NCI-H1105 (cell line): ENCODE data around the gene TSPO2.
"Not testable (repeated sequence)": the region's sequence is repeated elsewhere in the genome, so short reads cannot be mapped to it uniquely, and the experiment has no call there.

Experiments used
- DNase-seq: peaks from one replicate; lab custom pipeline; 2025; lab: John Stamatoyannopoulos, UW

Gene TSPO2, protein sequence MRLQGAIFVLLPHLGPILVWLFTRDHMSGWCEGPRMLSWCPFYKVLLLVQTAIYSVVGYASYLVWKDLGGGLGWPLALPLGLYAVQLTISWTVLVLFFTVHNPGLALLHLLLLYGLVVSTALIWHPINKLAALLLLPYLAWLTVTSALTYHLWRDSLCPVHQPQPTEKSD

DNA sequence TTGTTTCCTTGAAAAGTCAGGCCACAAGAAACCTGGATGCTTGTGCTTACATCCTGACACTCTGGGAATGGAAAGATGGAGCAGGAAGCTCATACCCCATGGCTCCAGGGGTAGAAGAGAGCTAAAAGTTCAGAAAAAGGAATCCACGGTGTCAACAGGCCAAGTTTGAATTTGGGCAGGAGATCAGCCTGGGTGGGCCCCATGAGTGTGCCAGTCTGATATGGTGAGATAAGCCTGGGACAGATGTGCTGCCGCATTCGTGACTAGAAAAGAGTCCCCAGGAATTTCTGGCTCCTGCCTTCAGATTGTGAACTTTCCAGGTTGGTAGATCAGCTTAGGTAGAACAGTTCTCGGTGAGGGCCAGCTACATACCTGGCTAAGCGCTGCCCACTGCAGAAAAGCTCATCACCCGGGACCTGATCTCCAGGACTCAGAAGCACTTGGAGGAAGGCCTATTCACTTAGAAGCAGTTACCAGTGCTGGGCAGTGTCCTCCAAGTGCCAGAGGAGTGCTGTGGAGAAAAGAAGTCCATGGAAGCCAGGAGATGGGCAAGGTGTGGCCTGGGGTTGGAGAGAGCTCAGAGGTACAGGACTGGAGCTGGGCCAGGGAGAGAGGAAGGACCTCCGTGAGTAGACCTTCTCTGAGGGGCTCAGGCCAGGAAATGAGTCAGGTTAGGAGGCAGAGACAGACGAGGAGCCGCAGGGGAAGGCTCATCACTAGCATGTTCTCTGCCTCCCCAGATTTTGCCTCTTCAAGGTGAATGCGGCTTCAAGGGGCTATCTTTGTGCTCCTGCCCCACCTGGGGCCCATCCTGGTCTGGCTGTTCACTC, at the start of gene TSPO2:
Gene TSPO2, plus strand, starts transcription at position 242 of the 830 bp plus-strand sequence. Its CDS starts 519 bp downstream, at position 761.
- no peak for DNase-seq

DNA sequence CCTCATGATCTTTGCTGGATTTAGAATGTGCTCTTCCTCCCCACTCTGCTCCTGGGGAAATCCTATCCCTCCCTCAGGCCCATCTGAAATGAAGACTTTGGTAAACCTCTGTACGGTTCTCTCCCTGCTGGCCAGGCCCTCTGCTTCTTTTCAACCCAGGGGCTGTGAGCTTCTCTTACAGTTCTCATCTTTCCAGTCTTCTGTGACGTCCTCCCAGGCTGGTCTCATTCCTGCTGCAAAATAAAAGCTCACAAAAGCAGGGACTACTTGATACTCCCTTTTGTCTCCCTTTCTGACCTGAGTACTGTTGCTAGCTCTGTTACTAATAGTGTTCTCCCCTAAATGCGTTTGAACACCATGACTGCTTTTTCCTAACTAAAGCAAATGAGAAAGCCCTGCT, 49.5 kb upstream of the TSPO2 start:
- DNase-seq: no peak

DNA sequence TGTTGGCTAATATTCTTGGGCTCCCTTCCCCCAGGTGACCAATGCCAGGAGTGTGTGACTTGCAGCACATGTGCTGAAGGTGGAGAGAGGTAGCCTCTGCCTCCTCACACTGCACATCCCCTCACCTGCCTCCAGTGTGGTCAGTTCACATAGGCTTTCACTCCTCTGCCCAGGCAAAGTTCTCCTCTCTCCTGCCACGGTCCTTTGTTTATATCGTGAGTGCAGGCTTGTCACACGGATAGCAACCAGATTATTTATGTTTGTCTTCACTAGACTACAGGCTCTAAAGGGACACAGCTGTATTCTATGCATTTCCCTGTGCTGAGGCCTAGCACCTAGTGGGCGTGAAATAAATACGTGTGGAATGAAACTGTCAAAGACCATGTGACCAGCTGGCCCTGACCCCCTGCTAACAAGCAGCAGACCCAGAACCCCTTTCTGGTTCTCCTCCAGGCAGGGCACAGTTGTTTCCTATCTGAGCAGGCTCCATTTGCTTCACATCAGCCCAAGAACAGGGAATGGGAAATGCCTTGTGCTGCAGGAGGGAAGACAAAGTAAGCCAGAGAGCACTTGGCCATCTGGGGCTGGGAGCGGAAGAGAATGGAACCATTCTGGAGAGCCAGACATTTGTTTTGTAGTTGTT, 45.6 kb upstream of the TSPO2 start:
- no peak for DNase-seq

DNA sequence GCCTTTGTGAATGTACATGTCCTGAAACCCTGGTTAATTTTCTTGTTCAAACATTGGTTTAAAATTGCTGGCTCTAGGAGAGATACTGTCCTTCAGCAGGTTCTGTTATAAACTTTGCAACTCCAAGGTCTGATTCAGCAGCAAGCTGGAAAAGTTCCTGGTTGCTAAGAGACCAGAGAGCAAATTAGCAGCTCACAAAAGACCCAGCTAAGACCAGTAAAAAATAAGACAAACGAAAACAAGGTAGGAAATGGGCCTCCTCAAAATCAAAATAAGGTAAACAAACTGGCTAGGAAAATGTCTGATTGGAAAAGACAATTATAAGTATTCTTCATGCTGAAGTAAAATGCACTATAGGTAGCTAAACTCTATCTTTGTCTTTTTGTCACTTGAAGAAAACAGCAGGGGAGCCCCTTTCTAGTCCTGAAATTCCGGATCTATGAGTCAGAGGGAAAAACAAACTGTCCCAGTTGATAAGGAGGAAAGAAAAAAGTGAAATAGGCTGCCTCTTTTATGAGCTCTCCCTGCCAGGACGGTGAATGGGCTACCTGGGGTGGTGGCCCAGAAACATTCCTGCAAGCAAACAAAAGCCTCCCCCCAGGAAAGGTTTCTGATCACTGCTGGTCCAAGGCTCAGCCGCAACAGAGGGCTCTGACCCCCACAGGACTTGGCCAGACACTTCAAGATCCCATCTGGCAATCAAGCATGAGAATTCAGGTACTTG, 44.9 kb upstream of the TSPO2 start:
- no peak for DNase-seq

DNA sequence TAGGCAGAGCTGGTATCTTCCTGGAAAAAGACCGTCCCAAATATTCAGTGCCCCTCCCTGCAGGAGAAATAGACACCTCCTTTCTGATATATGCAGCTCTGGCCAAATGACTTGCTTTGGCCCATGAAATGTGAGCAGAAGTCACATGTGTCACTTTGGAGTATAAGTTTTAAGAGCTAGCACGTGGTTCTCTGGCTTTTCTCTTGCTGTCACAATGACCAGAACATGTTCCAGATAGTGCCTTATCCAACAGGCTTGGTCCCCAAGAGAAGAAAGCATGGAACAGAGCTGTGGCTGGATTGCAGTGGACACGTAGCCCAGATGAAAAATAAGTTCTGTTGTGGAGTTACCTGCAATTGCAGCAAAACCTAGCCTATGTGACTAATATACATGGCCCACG, 43.6 kb upstream of the TSPO2 start:
- DNase-seq: no peak

DNA sequence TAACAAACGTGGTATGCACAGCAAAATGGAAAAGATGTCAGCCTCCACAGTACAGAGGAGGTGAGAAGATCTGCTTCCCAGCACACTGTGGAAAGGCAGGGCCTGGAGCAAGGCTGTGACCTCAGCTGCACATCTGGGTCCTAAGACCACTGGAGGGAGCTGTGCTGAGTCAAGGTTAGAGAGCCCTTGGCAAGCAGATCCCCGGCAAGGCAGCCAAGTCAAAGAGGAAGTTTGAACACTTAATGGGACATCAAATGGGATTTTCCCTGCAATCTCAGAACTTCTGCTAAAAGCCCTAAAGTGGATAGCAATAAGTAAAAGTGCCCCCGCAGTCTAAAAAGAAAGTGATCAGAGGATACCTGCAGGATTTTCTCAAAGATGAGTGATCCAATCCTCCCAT, 42.7 kb upstream of the TSPO2 start:
- no peak for DNase-seq

DNA sequence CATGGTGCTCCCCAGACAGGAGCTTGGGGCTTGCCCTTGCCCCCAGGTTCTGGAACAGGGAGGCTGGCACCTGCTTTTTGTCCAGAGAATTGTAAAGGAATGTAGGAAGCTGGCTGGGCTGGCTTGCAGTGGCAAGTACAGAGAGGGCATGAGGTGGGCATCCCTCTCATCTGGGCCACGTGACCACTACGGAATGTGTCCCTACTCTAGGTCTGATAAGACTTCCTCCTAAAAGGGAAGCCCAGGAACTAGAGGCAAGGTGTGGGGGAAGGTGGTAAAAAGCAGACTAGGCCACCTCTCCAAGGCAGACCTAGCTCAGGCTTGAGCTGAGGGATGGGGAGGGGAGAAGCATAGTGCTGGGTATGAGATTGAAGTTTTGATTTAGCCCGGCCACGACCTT, 42.0 kb upstream of the TSPO2 start:
- no peak for DNase-seq

DNA sequence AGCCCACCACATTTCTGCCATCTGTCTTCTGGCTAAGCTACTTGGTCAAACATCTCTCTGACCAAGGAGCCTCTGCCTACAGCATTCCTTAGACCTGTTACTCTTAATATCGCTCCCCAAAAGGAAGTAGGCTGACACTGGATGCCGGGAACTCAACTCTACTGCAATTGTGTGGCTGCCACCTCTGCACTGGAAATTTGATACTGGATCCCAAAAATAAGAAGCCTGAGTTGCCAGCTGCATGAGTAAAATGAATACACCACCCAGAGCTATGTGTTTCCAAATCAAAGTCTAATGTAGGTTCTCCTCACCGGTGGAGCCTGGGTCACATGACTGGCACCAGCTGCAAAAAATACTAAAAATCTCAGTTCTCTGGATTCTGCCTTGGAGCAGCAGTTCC, 40.1 kb upstream of the TSPO2 start:
- DNase-seq: no peak

DNA sequence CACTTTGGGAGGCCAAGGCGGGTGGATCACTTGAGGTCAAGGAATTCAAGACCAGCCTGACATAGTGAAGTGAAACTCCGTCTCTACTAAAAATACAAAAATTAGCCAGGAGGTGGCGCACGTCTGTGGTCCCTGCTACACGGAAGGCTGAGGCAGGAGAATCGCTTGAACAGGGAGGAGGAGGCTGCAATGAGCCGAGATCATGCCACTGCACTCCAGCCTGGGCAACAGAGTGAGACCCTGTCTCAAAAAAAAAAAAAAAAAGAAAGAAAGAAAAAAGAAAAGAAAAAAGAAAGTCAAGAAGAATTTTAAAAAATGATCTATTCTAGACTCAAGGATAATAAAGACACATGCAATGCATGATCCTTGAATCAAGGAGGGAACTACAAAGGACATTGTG, 36.0 kb upstream of the TSPO2 start:
- DNase-seq: peak; percentile 7

DNA sequence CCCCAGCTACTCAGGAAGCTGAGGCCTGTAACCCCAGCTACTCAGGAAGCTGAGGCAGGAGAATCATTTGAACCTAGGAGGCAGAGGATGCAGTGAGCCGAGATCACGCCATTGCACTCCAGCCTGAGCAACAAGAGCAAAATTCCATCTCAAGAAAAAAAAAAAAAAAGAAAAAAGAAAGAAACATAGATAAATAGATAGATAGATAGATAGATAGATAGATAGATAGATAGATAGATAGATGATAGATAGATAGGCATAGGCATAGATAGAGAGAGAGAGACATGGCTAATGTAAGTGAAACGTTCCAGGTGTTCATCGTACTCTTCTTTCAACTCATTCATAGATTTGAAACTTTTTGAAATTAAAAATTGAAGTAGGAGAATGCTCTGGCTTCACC, 35.3 kb upstream of the TSPO2 start:
- DNase-seq: not testable (repeated sequence)

DNA sequence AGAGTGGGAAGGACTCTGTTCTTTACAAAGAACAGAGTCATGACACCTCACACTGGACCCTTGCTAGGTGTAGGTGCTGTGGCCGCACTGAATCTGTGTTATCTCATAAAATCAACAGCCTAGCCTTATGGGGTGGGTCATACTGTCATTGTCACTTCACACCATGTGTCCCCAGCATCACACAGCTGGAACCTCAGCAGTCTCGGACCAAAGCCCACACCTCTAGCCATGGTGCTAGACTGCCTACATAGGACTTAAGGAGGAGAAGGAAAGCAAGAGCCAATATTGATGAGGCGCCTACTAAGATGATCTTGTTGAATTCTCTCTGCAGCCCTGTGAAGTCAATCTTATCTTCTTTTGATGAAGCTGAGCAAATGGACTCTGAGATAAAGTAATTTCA, 34.3 kb upstream of the TSPO2 start:
- no peak for DNase-seq

DNA sequence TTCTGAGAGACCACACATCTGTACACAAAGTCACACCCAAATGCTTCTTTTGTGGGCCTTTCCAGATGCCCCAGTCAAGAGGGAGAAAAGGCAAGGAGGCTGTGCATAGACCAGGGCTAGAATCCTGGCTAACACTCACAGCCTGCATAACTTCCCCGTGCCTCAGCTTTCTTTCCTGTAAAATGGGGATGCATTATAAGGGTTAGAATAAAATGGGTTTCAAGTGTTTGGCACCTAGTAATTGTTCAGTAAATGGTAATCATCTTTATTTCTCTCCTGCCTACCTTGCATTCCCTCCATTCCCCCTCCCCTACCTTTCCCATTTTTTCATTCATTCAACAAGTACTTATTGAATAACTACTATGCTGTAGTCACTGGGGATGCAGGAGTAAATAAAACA, 32.6 kb upstream of the TSPO2 start:
- DNase-seq: no peak

DNA sequence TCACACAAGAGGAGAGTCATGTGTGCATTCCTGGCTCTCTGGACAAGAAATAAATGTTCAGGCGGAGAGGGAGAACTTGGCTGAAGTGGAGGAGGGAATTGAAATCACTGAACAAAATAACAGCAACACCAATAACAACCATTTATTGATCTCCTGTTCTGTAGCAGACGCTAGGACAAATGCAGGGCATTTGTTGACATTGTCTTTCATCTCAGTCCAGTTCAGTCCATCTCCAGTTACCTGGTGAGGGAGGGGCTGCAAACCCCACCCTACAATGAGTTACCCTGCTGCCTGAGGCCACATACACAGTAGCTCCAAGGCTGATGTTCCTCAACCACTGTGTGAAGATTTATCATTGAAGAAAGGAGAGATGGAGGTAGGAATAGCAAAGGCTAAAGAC, 30.6 kb upstream of the TSPO2 start:
- DNase-seq: no peak

DNA sequence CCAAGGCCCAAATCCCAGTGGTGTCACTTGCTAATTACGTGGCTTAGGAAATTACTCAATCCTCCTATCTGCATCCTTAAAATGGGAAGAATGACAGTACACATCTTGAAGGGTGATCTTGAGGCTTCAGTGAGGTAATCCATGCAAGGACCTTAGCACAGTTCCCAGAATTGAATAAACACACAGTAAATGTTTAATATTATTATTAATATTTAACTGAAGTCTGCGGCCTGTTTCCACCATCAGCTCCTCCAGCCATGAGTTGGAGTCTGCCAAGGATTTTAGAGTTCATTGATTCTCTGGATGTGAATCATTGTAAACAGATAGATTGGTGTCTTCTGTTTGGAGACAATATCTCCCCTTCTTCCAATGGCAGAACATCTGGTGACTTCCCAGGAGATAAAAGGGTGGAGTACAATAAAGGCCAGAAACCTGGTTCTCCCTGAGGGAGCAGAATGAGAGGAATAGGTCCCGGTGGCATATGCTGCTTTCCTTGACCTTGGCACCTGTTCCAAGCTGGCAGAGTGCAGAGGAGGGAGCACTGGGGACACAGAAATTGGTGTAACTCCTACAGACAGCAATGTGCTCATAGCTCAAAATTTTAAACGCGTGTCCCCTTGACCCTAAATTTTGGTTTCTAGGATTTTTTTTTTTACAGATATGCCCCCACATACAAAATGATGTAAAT, 28.7 kb upstream of the TSPO2 start:
- DNase-seq: no peak

DNA sequence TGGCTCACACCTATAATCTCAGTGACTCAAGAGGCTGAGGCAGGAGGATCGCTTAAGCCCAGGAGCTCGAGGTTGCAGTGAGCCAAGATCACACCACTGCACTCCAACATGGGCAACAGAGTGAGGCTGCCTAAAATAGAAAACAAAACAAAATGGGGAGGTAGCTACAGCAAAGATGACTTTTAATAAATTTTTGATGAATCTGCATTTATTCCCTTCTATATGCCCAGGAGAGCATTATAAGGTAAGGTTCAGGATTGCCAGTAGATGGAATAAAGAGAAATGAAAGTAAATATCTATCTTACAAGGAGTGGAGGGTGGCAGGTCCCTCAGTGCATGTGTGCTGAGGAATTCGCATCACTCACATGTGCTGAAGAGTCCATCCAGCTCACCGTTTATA, 27.5 kb upstream of the TSPO2 start:
- DNase-seq: no peak

DNA sequence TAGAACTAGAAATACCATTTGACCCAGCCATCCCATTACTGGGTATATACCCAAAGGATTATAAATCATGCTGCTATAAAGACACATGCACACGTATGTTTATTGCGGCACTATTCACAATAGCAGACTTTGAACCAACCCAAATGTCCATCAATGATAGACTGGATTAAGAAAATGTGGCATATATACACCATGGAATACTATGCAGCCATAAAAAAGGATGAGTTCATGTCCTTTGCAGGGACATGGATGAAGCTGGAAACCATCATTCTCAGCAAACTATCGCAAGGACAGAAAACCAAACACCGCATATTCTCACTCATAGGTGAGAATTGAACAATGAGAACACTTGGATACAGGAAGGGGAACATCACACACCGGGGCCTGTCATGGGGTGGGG, 26.4 kb upstream of the TSPO2 start:
- not testable (repeated sequence) for DNase-seq

DNA sequence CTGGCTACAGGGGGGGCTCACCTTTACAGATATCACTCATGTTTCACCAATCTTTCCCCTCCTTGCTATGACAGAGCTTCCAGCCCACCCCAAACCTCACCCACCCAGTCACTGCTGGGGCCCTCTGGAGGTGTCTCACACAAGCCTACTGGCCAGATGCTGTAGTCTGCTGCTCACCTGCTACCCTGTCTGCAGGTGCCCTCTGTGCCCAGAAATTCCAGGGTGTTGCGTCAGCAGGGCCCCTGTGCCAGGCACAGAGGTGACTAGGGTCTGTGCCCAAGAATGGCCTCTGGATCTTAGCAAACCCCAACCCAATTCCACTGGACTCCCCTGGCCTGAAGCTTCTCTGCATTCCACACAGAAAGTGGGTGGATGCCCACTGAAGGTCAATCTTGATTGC, 24.6 kb upstream of the TSPO2 start:
- DNase-seq: no peak

DNA sequence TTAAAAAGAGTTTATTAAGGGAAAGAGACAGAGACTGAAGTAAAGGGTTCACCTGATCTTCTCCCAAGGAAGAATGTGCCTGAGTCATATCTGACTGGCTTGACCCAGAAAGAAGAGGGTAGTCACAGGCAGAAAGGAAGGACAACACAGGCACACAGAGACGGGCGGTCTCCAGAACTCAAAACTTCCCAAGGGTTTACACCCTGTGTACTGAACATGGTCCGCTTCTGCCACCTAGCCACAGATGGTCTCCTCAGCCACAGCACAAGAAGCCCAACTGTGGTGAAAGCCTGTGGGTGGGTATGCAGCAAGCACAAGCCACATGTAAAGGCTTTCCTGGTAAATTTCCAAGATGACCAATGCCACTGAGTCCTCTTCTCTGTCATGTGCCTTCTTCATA, 20.4 kb upstream of the TSPO2 start:
- no peak for DNase-seq

DNA sequence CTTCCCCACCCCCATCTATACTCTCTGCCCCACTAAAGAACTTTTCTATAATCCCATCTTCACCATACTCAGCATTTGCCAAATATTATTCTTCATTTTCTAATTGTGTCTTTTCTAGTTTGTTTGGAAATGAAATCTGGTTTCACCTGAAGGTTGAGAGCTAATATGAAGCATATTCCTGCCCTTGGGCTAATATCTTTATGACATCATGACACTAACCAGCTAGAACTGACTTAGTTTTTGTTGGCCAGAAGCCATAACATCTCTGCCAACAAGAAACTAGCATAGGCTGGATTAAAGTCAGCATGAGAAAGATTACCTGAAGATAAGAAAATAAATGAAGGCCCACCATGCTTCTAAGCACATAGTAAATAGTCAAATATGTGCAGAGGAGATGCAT, 20.0 kb upstream of the TSPO2 start:
- DNase-seq: no peak

DNA sequence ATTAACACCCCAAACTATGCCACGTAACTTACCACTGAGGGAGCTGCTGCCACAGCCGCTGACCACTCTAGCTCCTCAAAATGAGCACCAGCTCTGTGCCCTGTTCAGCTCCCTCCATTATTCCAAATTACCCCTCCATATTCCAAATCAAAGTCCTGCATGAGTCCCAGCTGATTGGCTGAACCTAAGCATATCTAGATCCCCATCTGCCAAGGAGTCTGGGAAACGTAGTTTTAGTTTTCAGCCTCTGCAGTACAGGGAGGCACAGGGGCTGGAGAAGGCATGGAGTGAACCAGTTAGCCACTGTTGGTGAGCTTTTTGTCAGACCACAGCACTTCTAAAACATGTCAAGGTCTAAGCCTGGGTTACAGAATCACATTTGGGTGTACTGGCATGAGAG, 19.2 kb upstream of the TSPO2 start:
- DNase-seq: no peak

DNA sequence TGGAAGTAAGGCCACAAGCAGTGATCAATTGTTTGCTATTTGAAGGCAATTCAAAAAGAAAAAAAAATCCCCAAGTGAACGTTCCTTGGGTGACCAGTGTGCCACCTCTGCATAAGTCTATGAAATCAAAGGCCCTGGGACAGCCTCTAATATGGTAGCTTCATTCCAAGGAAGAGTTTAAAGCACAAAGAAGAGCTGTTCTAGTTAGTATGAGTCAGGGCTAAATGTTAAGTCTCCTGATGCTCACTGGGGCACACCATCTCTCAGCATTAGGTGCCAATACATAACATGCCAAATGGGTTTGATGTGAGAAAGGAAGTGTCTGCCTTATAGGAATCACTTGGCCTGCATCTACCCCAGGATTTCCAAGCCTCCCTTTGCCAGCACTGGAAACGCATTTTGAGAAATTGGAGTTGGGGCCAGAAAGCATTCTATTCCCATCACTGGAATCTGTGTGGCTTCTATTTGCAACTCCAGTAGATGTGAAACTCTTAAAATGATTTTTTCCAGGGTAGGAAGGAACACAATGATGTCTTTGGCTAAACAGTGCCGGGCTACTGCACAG, 16.2 kb upstream of the TSPO2 start:
- no peak for DNase-seq

DNA sequence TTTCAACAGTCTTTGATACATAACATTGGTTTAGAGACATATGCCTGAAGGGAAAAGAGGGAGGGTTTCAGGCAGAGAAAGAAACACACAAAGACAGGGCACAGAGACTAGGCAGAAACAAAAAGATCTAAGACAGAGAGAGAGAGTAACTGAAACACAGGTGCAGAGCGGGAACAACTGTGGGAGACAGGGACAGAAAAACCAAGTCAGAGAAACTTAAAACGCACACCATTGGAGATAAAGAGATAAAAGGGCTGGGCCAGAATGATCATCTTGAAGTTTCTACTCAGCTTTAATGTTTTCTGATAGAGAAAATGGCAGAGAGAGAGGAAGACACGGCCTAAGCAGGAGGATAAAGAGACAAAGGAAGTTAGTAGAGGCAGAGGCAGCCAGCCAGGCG, 15.0 kb upstream of the TSPO2 start:
- DNase-seq: no peak
